Keratinocyte (primary cell): ENCODE measurements around the gene SLC7A5. TPM values are rescaled to one million over a fixed set of nuclear protein-coding genes. Genes with fewer than 3 reads are reported as not detected.

Experiments used
- DNase-seq: peaks from one replicate; pipeline ENCODE4 v3.0.0-alpha.2; 2011; ENCODE audit warnings: low read depth, missing footprints, low spot score
- FAIRE-seq: peaks from 2 replicates; lab custom pipeline; 2011; peaks lifted over from hg19 to GRCh38; lab: Jason Lieb, UNC
- H2AFZ ChIP-seq: 2 replicates; pipeline ENCODE4 v1.6.0; 2012; ENCODE audit warnings: low read length, control low read depth, inconsistent platforms; ENCODE audit not compliant: control insufficient read depth
- H3K27ac ChIP-seq: 2 replicates; pipeline ENCODE4 v1.5.1; 2011; ENCODE audit warnings: low read length; ENCODE audit not compliant: control insufficient read depth, insufficient read depth
- H3K27me3 ChIP-seq: 3 replicates; pipeline ENCODE4 v1.6.0; 2011; ENCODE audit warnings: low read length; ENCODE audit not compliant: control insufficient read depth, insufficient read depth; ENCODE audit errors: extremely low read depth
- H3K36me3 ChIP-seq, 2 experiments: 2 replicates in 1 of 2; 3 replicates in 1 of 2; pipeline ENCODE4 v1.5.1; 2011; ENCODE audit warnings: low read length in 2 of 2, mild to moderate bottlenecking in 1 of 2; ENCODE audit not compliant: control insufficient read depth in 2 of 2, insufficient read depth in 2 of 2; ENCODE audit errors: extremely low read depth in 1 of 2
- H3K4me1 ChIP-seq: 3 replicates; pipeline ENCODE4 v1.5.1; 2011; ENCODE audit warnings: low read length; ENCODE audit not compliant: control insufficient read depth, insufficient read depth; ENCODE audit errors: extremely low read depth
- H3K4me2 ChIP-seq: 3 replicates; pipeline ENCODE4 v1.6.0; 2011; ENCODE audit warnings: low read depth, low read length; ENCODE audit not compliant: control insufficient read depth, insufficient read depth; ENCODE audit errors: extremely low read depth
- H3K4me3 ChIP-seq, 3 experiments: fragments of 200-600 bp in 1 of 3; sonication (generic) in 1 of 3; 2 replicates in 2 of 3; 3 replicates in 1 of 3; pipeline ENCODE4 v1.5.1; 2011 to 2016; ENCODE audit warnings: low read length in 3 of 3, mild to moderate bottlenecking in 3 of 3, control low read depth in 2 of 3, inconsistent platforms in 1 of 3, low read depth in 1 of 3, mixed read lengths in 1 of 3, mixed run types in 1 of 3, moderate library complexity in 1 of 3; ENCODE audit not compliant: control insufficient read depth in 2 of 3, insufficient read depth in 2 of 3; ENCODE audit errors: extremely low read depth in 1 of 3
- H3K79me2 ChIP-seq: 2 replicates; pipeline ENCODE4 v1.6.0; 2012; ENCODE audit warnings: low read length; ENCODE audit not compliant: control insufficient read depth, insufficient read depth
- H3K9ac ChIP-seq: 3 replicates; pipeline ENCODE4 v1.6.0; 2011; ENCODE audit warnings: low read length; ENCODE audit not compliant: control insufficient read depth, insufficient read depth; ENCODE audit errors: extremely low read depth
- H3K9me1 ChIP-seq: 3 replicates; pipeline ENCODE4 v1.6.0; 2011; ENCODE audit warnings: low read length; ENCODE audit not compliant: control insufficient read depth, insufficient read depth; ENCODE audit errors: extremely low read depth
- H3K9me3 ChIP-seq: 2 replicates; pipeline ENCODE4 v1.5.1; 2012; ENCODE audit warnings: low read depth, low read length; ENCODE audit not compliant: control insufficient read depth
- H4K20me1 ChIP-seq: 3 replicates; pipeline ENCODE4 v1.6.0; 2011; ENCODE audit warnings: low read length; ENCODE audit not compliant: control insufficient read depth, insufficient read depth; ENCODE audit errors: extremely low read depth
- EZH2 ChIP-seq: IDR thresholded peaks from one replicate; pipeline ENCODE4 v1.6.1; 2012; ENCODE audit warnings: inconsistent platforms, mild to moderate bottlenecking, low read length, moderate library complexity
- dilution Hi-C: fragments of 300-500 bp; cut with MboI; formaldehyde crosslinking; loops from one replicate; pipeline ENCODE4 v1.7.0; 2020; ENCODE audit warnings: low sequenced_read_pairs; ENCODE audit not compliant: extremely low pct_ligation_motif_present
- polyA plus RNA-seq, 5 experiments: library from polyadenylated mRNA; depleted of rRNA in 3 of 5; stranded (reverse) in 3 of 5; stranded (forward) in 1 of 5; unstranded in 1 of 5; fragments of >200 nt; gene quantifications; 1 replicate in 1 of 5; 2 replicates in 3 of 5; 3 replicates in 1 of 5; pipeline versions ENCODE4 v1.2.1 to v1.2.3, GENCODE V29; 2011 to 2012; ENCODE audit warnings: missing spikeins in 2 of 5, low read depth in 1 of 5, low replicate concordance in 1 of 5
- TF ChIP-seq, protein P1 (sequence below), 3 experiments: IDR thresholded peaks in 1 of 3; conservative IDR thresholded peaks in 1 of 3; optimal IDR thresholded peaks in 1 of 3; 2 replicates in 2 of 3; 3 replicates in 1 of 3; pipeline versions ENCODE3 to v1.5.1; 2011; ENCODE audit warnings: low read length in 3 of 3, mild to moderate bottlenecking in 3 of 3, moderate library complexity in 2 of 3, control low read depth in 1 of 3, inconsistent platforms in 1 of 3; ENCODE audit not compliant: insufficient read depth in 2 of 3; ENCODE audit errors: extremely low read depth in 1 of 3

The SLC7A5 gene
- polyA plus RNA-seq, 1 donor (not counting 4 experiments of a cell fraction or from before 2014, with no cell fraction given): 114 TPM

DNA sequence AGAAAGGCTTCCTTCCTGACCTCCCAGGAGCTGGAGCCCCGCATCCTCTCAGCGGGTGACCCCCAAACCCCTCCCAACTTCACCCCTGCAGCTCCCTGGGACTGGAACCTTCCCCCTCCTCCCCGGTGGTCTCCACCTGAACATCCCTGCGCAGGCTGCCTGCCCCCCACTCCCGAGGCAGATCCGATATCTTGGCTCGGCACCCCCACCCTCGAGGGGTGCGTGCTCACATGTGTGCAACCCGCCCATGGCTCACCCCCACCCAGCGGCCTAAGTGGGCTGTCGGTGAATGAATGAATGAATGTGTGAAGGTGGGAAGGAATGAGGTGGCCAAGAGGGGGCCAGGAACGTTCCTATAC is 39.7 kb downstream of the SLC7A5 start:
- TF ChIP-seq, protein P1, sequence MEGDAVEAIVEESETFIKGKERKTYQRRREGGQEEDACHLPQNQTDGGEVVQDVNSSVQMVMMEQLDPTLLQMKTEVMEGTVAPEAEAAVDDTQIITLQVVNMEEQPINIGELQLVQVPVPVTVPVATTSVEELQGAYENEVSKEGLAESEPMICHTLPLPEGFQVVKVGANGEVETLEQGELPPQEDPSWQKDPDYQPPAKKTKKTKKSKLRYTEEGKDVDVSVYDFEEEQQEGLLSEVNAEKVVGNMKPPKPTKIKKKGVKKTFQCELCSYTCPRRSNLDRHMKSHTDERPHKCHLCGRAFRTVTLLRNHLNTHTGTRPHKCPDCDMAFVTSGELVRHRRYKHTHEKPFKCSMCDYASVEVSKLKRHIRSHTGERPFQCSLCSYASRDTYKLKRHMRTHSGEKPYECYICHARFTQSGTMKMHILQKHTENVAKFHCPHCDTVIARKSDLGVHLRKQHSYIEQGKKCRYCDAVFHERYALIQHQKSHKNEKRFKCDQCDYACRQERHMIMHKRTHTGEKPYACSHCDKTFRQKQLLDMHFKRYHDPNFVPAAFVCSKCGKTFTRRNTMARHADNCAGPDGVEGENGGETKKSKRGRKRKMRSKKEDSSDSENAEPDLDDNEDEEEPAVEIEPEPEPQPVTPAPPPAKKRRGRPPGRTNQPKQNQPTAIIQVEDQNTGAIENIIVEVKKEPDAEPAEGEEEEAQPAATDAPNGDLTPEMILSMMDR (optimal IDR thresholded peaks at IDR 0.05 in 1 of 3, IDR thresholded peaks at IDR 0.05 in 1 of 3, conservative IDR thresholded peaks at IDR 0.05 in 1 of 3; ENCODE audit: extremely low read depth in 1 of 3, insufficient read depth in 2 of 3, low read length in 3 of 3): no peak
- no peak for TF ChIP-seq EZH2
- DNase-seq (no peak), FAIRE-seq (no peak)
- Histone ChIP-seq H4K20me1 (no peaks in the 10 kb centered on the region), H3K27me3 (no peaks in the 10 kb centered on the region), H3K27ac (no peak overlapping the region), H3K4me2 (no peak overlapping the region), H3K4me3 (no peak overlapping the region), H3K9ac (no peak overlapping the region), H3K36me3 (peaks cover 25 to 36% of the 10 kb centered on the region in 2 experiments), H2AFZ (no peak overlapping the region), H3K79me2 (peaks cover 2% of the 10 kb centered on the region), H3K4me1 (peaks cover 37% of the 10 kb centered on the region), H3K9me3 (no peaks in the 10 kb centered on the region), H3K9me1 (no peaks in the 10 kb centered on the region)
- dilution Hi-C loops: no loop called here

DNA sequence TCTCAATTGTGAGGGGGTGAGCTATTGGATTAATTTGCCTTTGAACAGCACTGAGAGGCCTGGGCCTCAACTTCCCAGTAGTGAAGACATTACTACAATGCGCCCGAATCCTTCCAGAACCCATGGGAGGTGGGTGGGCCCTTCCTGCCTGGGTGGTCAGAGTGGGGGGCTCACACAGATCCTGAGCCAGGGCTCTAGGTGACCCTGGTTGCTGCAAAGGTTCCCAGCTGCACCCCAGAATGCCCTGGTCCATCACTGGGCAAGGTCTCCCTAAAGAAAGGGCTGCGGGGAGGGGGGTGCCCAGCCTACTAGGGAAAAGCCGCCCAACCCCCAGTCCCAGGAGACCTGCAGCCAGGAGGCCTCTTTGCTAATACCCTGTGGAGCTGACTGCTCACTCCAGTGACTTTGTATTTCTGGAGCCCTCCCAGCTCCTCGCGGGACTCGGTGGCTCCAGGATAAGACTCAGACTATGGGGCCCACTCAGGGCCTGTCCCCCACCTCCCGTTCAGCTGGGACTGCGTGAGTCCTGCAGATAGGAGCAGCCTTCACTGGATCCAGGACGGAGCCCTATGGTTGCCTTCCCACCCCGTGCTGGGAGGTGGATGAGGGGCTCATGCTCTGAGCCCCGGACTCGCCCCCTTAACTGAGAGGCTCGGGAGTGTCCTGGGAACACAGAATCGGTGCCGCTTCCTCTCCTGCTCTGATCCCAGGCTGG is 40.2 kb downstream of the SLC7A5 start:
- no peak overlapping the region for H2AFZ ChIP-seq
- peaks cover 42% of the 10 kb centered on the region for H3K4me1 ChIP-seq
- H3K36me3 ChIP-seq: peaks cover 20 to 31% of the 10 kb centered on the region in 2 experiments
- FAIRE-seq: no peak
- TF ChIP-seq, protein P1 (optimal IDR thresholded peaks at IDR 0.05 in 1 of 3, IDR thresholded peaks at IDR 0.05 in 1 of 3, conservative IDR thresholded peaks at IDR 0.05 in 1 of 3; ENCODE audit: extremely low read depth in 1 of 3, insufficient read depth in 2 of 3, low read length in 3 of 3): no peak
- no peak for TF ChIP-seq EZH2
- H3K4me2 ChIP-seq: no peak overlapping the region
- H3K27ac ChIP-seq: peak overlapping the region; percentile 62
- H4K20me1 ChIP-seq: no peaks in the 10 kb centered on the region
- peaks cover under 1% of the 10 kb centered on the region for H3K79me2 ChIP-seq
- no peaks in the 10 kb centered on the region for H3K9me1 ChIP-seq
- no peaks in the 10 kb centered on the region for H3K27me3 ChIP-seq
- no peak overlapping the region for H3K9ac ChIP-seq
- dilution Hi-C loops: no loop called here
- no peak for DNase-seq
- H3K4me3 ChIP-seq: no peak overlapping the region
- H3K9me3 ChIP-seq: no peaks in the 10 kb centered on the region
